ENCODE measurements around the gene SCUBE2. TPM values are rescaled to one million over a fixed set of nuclear protein-coding genes. Genes with fewer than 3 reads are reported as not detected.

The SCUBE2 gene
- total and polyA plus RNA-seq, 2 donors (not counting 1 experiment from before 2014, with no cell fraction given): not detected

DNA sequence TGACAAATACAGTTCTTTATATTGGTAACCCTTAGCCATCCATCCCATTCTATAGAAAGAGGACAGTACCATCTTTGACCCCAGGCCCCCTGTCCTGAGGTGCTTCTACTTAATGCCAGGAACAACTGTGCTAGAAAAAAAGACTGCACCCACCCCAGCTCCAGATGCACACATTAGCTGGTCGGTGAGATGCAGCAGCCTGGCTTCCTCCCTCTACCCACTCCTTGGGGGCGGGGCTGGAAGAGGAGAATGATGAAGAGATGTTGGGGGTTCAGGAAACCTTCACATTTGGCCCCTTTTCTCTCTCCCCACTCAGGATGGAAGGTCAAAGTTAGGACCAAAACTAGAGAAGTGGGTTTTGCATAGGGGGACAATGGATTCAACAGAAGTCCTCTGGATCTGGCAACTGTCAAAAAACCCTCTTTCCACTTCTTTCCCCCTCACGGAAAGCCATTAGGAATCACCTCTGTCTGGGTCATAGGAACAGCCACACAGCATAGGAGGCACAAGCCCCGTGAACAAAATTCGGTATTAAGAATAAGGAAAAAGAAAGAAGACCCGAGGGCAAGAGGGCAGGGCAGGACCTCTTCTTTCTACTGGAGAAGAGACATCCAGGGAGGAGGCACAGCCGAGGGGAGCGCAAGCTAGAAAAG lies 88.4 kb downstream of the SCUBE2 start:
- no peak for ATAC-seq (ENCODE audit: low read depth)
- peak overlapping the region; percentile 66 for H3K9ac ChIP-seq (ENCODE audit: low read length)
- H3K27ac ChIP-seq (ENCODE audit: low read length in 2 of 2): no peak overlapping the region
- ChIA-PET POLR2A (interaction anchor here (0.6 kb wide), 1 partner anchor 457 kb away, joined by 3 read pairs; no protein-coding TSS in a partner anchor), CTCF (interaction anchor here (0.6 to 1.2 kb wide), 3 partner anchors 12 to 88 kb away, joined by 3 to 7 read pairs (median 4); no protein-coding TSS in a partner anchor)
- no peaks in the 10 kb centered on the region for H3K36me3 ChIP-seq (replicated peaks in 1 of 2; ENCODE audit: control extremely low read depth in 1 of 2, control insufficient read depth in 1 of 2, extremely low read depth in 1 of 2, insufficient read depth in 2 of 2, low read length in 1 of 2)
- H3K27me3 ChIP-seq (replicated peaks in 1 of 4; ENCODE audit: control extremely low read depth in 1 of 4, control insufficient read depth in 3 of 4, insufficient read depth in 4 of 4, low read length in 3 of 4): peaks cover 2 to 65% (median 46%) of the 10 kb centered on the region in 4 experiments
- TF ChIP-seq CTCF (IDR thresholded peaks at IDR 0.05) (no peak), EZH2 (IDR thresholded peaks at IDR 0.05; ENCODE audit: borderline replicate concordance, insufficient read depth, low read depth, low read length, poor library complexity, severe bottlenecking) (no peak)
- Mint-ChIP-seq H3K27ac (no peak overlapping the region), H3K4me3 (peak overlapping the region; percentile 87), H3K4me1 (peaks cover 16% of the 10 kb centered on the region), H3K27me3 (peaks cover 55% of the 10 kb centered on the region), H3K9me3 (ENCODE audit: insufficient read depth) (no peaks in the 10 kb centered on the region)
- H3K4me3 ChIP-seq (ENCODE audit: control extremely low read depth in 1 of 5, extremely low read depth in 1 of 5, insufficient read depth in 1 of 5, low read depth in 2 of 5, low read length in 4 of 5): peak overlapping the region; percentile 23 to 60 (median 54)
- intact Hi-C loops (cut with micrococcal nuclease): no loop called here
- peak overlapping the region; percentile 79 for H2AFZ ChIP-seq (ENCODE audit: insufficient read depth, low read depth, low read length, poor library complexity, severe bottlenecking)
- H3K79me2 ChIP-seq (ENCODE audit: control insufficient read depth, insufficient read depth, low read length): no peaks in the 10 kb centered on the region
- no peaks in the 10 kb centered on the region for H4K20me1 ChIP-seq (ENCODE audit: control insufficient read depth, insufficient read depth, low read length, poor library complexity, severe bottlenecking)
- peak overlapping the region; percentile 94 for H3K4me2 ChIP-seq (replicated peaks; ENCODE audit: low read depth, low read length, poor library complexity, severe bottlenecking)
- peaks cover 18 to 19% of the 10 kb centered on the region in 2 donors for H3K4me1 ChIP-seq (ENCODE audit: control insufficient read depth in 2 of 2, insufficient read depth in 2 of 2, low read length in 2 of 2)
- no peak for DNase-seq
- WGBS (ENCODE audit: insufficient coverage): 0% methylated on average over 5 of the region's 8 CpGs
- H3K9me3 ChIP-seq (ENCODE audit: control extremely low read depth in 1 of 3, control insufficient read depth in 2 of 3, insufficient read depth in 1 of 3, low read length in 2 of 3): peaks cover 0 to 12% (median 0%) of the 10 kb centered on the region in 3 donors

GRCh38 chr11:9001736-9002135 lies 89.7 kb downstream of the SCUBE2 start:
- H3K27ac ChIP-seq (ENCODE audit: low read length in 2 of 2): no peak overlapping the region
- ChIA-PET POLR2A (no interaction called here), CTCF (no interaction called here)
- H3K4me2 ChIP-seq (replicated peaks; ENCODE audit: low read depth, low read length, poor library complexity, severe bottlenecking): no peak overlapping the region
- H2AFZ ChIP-seq (ENCODE audit: insufficient read depth, low read depth, low read length, poor library complexity, severe bottlenecking): no peak overlapping the region
- H3K9me3 ChIP-seq (ENCODE audit: control extremely low read depth in 1 of 3, control insufficient read depth in 2 of 3, insufficient read depth in 1 of 3, low read length in 2 of 3): peaks cover 0 to 12% (median 0%) of the 10 kb centered on the region in 3 donors
- no peak for TF ChIP-seq CTCF (IDR thresholded peaks at IDR 0.05)
- no peak for TF ChIP-seq EZH2 (IDR thresholded peaks at IDR 0.05; ENCODE audit: borderline replicate concordance, insufficient read depth, low read depth, low read length, poor library complexity, severe bottlenecking)
- H4K20me1 ChIP-seq (ENCODE audit: control insufficient read depth, insufficient read depth, low read length, poor library complexity, severe bottlenecking): no peaks in the 10 kb centered on the region
- ATAC-seq (ENCODE audit: low read depth) (no peak), DNase-seq (no peak)
- no peak overlapping the region for H3K4me3 ChIP-seq (ENCODE audit: control extremely low read depth in 1 of 5, extremely low read depth in 1 of 5, insufficient read depth in 1 of 5, low read depth in 2 of 5, low read length in 4 of 5)
- Mint-ChIP-seq H3K27ac (no peak overlapping the region), H3K9me3 (ENCODE audit: insufficient read depth) (no peaks in the 10 kb centered on the region), H3K4me3 (no peak overlapping the region), H3K27me3 (peaks cover 57% of the 10 kb centered on the region), H3K4me1 (peaks cover 16% of the 10 kb centered on the region)
- WGBS (ENCODE audit: insufficient coverage): 36% methylated on average over 3 of the region's 6 CpGs
- peaks cover 2 to 71% (median 46%) of the 10 kb centered on the region in 4 experiments for H3K27me3 ChIP-seq (replicated peaks in 1 of 4; ENCODE audit: control extremely low read depth in 1 of 4, control insufficient read depth in 3 of 4, insufficient read depth in 4 of 4, low read length in 3 of 4)
- H3K9ac ChIP-seq (ENCODE audit: low read length): no peak overlapping the region
- intact Hi-C loops (cut with micrococcal nuclease): no loop called here
- no peaks in the 10 kb centered on the region for H3K79me2 ChIP-seq (ENCODE audit: control insufficient read depth, insufficient read depth, low read length)
- no peaks in the 10 kb centered on the region for H3K36me3 ChIP-seq (replicated peaks in 1 of 2; ENCODE audit: control extremely low read depth in 1 of 2, control insufficient read depth in 1 of 2, extremely low read depth in 1 of 2, insufficient read depth in 2 of 2, low read length in 1 of 2)
- H3K4me1 ChIP-seq (ENCODE audit: control insufficient read depth in 2 of 2, insufficient read depth in 2 of 2, low read length in 2 of 2): peaks cover 18 to 19% of the 10 kb centered on the region in 2 donors
